ENCODE data around the gene FIBP.
A peak's percentile ranks its signal among the peaks of the same experiment; 100 is the strongest.

Gene FIBP

DNA sequence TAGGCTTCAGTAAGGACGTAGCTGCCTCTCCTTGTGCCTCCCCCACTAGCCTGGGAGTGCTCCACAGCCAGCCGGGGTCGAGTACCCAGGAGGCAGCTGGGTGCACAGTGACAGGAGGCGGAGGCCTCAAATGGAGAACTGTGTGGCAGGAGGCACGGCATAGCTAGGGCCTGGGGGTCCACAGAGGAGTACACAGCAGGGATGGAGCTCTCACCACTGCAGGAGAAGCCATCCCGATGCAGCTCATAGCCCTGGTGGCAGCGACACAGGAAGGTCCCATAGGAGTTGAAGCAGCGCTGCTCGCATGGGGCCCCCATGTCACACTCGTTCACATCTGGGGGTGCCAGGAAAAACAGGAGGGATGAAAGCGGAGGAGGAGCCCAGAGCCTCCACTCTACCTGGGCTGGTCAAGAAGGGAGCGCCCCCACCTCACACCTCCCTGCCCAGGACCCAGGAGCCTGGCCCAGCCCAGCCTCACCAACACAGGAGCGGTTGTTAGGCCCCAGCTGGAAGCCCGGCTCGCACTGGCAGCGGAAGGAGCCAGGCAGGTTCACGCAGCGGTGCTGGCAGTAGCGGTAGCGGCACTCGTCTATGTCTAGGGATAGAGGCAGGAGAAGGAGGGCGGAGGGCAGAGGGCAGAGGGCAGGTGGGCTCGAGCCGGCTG, 18.5 kb downstream of the FIBP start:
- DNase-seq, result no peak

DNA sequence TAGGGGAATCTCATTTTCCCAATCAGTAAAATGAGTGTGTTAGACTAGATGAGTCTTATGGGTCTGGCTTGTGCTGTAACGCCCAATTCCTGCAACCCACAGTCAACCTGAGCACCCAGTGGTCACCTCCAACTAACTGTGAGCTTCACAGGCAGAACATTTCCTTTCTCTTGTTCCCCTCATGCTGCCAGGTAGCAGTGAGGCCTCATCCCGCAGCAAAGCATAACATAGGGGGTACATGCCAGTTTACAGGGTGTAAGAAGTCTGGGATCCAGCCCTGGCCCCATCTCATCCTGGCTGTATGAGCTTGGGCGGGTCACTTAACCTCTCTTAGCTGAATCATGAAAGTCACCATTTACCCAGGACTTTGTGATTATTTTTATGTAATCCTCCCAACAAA, 19.4 kb downstream of the FIBP start:
- no peak for DNase-seq

DNA sequence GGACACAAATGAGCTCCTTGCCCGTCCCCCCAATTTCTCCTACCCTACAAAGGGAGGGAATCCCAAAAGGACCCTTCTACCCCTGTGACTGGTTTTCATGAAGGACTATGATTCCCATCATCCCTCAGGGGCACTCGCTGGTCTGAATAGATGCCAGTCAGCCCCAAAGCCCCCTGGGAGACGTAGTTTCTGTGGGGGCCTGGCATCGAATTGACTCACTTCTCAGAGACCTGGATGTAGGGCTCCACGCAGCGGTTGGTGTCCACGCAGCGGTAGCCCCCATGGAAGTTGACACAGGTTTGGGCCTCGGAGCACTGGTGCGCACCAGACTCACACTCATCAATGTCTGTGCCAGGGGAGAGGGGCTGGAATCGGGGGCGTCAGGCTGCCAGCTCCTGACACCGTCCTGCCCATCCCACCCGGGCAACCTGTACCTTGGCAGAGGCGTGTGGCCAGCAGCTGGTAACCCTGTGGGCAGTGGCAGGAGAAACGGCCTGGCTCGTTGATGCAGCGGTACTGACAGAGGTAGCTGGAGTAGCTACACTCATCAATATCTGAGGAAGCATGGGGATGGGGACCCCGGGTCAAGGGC, 20.1 kb downstream of the FIBP start:
- peak; percentile 76 for DNase-seq

DNA sequence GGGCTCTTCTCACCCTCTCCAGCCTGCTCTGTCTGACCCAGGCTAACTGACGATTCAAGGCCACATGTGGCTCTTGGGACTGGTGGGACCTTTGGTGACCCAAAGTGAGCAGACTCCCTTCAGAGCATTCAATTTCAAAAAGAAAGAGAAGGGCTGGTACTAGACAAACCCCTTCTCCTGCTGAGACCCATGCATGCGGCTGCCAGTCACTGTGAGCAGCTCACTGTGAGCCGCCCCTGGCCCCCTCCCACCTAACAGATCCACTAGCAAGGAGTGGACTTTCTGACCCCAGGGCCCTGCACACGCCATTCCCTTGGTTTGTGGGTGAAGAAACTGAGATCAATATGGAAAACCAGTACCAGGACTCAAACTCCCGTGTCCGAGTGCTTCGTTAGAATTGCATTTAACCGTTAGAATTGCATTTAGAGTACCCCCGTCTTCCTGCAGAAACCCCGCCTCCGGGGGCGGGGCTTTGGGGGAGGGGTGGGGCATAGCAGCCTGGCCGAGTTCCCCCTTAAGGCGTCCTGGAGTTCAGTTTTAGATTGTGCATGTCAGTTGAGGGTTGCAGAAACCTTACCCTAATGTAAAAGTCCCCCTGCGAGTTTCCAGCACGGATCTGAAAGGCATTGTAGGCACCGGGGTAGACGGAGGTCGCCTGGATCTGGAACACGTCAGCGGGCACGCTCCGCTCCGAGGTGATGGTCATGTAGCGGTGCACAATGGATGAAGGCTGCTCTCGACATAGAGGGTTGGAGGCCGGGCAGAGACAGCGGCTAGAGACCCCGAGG, 20.8 kb downstream of the FIBP start:
- peak; percentile 46 for DNase-seq

DNA sequence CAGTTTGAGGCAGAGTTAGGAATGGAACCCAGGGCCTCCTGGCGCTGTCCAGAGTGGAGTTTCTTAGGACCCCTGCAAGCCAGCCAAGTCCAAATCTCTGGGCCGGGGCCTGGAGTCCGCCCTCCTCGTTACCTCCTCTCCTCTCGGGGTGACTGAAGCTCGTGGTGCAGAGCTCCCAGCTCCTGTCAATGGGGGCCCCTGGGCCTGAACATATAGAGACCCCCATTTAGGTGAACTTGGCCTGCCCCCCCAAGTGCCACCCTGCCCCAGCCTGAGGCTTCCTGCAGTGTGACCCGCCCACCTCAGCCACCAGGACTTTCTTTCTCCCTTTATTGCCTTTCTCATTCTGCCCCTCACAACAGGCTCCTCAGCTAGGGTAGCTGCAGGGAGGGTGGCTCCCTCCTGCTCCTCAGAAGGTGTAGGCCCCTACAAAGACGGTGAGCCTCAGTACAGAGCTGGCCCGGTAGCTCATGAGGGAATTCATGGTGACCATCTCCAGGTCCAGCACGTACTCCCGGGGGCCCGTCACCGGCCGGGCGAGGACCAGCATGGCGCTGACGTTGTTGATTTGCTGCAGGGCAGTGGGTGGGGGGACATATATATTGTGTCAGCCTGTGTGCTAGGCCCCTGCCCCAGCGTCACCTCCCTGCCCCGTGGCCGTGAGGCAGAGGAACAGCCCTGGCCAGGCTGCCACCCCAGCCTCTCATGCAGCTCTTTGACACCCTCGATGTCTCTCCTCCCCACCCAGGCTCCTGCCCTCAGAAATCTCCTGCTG, 21.6 kb downstream of the FIBP start:
- no peak for DNase-seq

DNA sequence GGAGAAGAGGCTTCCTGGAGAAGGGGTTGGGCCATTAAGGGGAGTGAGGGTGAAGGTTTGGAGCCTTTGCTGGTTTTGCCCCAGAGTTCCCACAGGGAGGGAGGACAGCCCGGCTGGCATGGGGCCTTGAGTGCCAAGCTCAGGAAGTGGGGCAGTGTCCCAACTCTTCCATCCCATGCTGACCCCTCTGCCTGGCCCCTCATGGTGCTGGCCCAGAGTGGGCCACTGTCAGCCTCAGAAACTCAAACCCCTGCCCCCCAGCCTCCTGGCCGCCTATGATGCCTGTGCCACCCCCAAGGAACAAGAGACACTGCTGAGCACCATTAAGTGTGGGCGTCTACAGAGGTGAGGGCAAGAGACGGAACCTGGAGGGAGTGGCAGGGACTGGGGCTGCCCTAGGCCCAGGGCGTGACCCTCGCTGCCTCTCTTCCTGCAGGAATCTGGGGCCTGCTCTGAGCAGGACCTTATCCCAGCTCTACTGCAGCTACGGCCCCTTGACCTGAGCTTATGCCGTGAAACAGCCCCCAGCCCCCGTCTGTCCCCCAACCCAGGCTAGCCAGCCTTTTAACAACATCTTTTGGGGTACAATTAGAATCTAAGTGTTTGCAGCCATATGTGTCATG, 22.6 kb downstream of the FIBP start:
- no peak for DNase-seq

DNA sequence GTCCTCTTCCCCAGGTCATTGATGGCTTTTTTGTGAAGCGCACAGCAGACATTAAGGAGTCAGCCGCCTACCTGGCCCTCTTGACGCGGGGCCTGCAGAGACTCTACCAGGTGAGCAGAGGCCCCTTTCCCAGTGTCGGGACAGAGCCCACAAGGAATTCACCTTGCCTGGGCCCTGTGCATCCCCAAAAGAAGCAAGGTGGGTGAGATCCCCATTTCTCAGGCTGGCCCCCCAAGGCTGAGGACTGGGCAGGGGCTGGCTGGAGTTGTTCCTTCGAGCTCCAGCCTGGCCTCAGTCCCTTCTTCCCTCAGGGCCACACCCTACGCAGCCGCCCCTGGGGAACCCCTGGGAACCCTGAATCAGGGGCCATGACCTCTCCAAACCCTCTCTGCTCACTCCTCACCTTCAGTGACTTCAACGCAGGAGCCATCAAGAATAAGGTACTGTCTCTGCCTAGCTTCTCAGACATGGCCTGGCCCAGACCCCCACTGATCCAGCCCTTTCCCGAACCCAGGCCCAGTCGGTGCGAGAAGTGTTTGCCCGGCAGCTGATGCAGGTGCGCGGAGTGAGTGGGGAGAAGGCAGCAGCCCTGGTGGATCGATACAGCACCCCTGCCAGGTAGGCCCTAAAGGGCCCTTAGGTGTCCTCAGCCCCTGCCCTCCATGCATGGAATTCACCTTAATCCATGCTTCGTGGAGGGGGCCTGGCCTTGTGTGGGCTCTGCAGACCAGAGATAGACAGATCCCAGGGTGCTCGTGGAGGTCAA, 23.4 kb downstream of the FIBP start:
- DNase-seq, result no peak

DNA sequence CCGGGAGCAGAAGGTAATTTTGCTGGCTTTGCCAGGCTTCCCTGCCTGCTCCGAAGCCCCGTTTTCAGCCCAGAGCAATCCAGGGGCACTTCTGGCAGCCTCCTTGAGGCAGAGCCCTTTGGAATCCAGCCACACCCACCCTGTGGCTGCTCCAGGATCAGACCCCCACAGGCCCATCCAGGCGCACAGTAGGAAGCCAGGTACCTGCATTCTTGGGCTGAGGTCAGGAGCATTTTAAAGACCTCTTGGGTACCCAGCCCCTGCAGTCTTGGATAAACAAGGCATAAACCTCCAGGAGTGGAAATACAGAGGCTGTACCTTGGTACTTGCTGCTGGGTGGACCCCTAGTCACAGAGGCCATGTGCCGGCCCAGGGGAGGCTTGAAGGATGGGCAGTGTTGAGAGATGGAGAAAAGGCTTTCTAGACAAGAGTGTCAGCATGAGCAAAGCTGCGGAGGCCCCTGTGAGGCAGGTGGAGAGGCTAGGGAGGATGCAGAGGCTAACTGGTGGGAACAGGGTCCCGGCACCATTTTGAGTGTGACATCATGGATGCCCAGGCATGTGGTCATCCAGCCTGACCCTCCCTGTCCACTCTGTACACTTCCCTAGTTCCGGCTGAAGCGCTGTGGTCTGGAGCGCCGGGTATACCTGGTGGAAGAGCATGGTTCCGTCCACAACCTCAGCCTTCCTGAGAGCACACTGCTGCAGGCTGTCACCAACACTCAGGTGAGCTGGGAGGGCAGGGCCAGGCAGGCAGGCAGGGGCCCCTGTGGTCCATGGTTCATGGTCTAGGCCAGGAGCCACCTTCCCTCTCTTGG, 24.2 kb downstream of the FIBP start:
- no peak for DNase-seq

DNA sequence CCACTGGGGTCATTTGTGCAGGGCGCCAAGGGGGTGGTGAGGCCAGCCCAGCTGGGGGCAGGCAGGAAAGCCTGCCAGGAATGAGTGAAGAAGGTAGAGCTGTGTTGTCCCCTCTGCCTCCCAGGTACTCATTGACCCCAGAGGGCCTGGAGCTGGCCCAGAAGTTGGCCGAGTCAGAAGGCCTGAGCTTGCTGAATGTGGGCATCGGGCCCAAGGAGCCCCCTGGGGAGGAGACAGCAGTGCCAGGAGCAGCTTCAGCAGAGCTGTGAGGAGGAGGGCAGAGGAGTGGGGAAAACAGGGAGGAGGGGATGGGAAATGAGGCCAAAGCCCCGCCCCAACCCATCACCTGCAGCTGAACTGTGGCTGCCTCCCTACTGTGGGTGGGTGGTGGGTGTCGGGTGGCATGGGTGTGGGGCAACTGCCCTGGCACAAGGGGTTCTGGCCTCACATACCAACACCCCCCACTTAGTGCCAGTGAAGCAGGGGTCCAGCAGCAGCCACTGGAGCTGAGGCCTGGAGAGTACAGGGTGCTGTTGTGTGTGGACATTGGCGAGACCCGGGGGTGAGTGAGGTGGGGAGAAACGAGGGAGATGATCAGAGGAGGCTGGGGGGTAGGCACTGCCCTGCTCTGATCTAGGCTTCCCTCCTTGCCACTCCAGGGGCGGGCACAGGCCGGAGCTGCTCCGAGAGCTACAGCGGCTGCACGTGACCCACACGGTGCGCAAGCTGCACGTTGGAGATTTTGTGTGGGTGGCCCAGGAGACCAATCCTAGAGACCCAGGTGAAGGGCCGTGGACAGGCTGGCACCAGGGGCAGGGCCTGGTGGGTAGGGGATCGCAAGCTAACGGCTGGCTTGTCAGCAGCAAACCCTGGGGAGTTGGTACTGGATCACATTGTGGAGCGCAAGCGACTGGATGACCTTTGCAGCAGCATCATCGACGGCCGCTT, 25.1 kb downstream of the FIBP start:
- DNase-seq, result no peak

DNA sequence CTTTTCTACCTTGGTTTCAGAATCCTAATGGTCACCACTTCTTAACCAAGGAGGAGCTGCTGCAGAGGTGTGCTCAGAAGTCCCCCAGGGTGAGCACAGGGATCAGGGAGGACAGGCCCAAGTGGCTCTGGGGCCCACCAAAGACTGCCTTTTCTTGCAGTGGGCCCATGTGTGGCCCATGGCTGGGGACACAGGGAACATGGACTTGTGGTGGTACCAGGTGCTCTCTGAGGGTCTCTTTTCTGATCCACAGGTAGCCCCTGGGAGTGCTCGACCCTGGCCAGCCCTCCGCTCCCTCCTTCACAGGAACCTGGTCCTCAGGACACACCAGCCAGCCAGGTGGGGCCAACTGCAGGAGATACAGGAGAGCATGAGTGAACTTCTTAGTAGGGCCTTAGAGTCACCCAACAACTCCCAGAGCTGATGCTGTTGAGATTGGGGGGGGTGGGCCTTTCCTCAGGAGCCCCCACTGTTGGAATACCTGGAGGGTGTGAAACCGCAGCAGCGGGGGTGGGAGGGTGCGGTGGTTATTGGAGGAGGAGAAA, 26.0 kb downstream of the FIBP start:
- no peak for DNase-seq

DNA sequence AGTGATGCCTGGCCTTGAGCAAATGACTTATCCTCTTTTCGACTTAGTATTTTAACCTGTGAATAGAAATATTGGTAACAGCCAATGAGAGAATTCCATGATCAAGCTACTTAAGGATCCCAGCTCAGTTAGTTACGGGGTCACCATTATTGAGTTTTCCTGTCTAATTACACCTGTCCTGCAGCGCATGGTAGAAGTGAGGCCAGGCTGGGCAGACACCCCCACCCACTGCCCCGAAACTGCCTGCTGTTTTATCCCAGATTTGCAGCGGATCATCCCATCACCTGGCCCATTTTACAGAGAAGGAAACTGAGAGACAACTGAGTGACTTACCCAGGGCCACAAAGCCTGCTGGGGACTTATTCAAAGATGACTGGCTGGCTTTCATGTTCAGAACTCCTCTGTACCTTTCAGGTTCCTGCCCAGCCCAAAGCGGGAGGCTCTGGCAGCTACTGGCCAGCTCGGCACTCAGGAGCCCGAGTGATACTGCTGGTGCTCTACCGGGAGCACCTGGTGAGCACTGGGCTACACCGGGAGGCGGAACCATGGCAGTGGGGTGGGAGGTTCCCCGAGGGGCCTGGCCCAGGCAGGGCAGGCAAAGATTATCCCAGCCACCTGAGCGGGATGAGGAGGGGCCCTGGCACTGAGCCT, 26.6 kb downstream of the FIBP start:
- DNase-seq, result no peak

DNA sequence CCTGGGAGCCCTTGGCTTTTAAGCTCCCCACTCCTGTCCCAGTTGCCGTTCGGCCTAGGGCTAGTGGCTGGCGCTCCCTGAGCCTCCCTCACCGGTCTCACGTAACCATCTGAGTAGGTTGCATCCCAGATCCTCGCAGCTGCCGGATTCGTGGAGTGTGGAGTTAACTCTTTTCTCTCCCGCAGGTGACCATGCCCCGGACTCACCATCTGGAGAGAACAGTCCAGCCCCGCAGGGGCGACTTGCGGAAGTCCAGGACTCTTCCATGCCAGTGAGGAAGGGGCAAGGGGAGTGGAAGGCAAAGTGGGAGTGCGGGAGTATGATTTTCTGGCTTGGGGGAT, 27.1 kb downstream of the FIBP start:
- DNase-seq, result no peak

DNA sequence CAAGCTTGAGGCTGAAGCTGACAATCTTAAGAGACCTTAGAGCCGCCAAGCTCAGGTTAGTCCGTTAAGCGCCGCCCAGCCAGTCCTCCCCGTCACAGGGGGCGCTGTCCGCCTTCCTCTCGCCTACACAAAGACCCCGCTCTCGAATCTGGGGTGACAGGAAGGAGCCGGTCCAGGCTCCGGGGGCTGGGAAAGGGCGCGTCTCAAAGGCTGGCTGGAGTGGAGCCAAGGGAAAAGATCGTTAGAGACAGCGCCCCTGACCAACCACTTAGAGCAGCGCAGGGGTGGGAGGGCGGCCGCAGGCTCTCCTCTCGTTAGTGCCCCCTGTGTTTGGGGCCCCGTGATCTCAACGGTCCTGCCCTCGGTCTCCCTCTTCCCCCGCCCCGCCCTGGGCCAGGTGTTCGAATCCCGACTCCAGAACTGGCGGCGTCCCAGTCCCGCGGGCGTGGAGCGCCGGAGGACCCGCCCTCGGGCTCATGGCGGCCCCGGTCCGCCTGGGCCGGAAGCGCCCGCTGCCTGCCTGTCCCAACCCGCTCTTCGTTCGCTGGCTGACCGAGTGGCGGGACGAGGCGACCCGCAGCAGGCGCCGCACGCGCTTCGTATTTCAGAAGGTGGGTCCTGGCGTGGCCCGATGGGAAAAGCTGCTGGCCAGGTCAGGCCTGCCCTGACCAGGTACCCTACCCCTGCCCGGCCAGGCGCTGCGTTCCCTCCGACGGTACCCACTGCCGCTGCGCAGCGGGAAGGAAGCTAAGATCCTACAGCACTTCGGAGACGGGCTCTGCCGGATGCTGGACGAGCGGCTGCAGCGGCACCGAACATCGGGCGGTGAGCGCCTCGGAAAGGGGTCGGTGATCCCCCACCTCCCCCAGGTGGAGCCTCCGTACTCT, 27.8 kb downstream of the FIBP start, which contains the start of gene MUS81:
Gene MUS81, plus strand, starts transcription at position 156 of the 887 bp plus-strand sequence. Its CDS starts 321 bp downstream, at position 477.
- DNase-seq, result peak; percentile 97

DNA sequence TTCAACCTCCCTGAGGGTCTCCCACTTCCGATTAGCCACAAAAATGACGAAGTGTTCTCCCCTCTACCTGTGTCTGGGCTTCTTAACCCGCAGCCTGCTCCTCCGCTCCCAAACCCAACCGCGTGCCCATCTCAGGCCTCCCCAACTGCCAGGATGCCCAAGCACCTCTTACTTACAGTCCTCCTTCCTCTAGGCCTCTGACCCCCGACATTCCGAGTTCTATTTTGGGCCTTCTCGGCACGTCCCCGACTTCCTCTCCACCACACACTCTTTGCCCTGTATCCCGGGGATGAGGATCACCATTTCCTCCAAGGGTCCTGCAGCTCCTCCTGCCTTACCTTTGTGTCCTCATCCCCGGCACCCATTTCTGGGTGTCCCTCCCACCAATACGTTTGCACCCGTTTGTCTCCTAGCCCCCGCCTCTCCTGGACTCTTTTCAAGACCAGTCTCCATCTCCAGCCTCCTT, 28.4 kb downstream of the FIBP start:
- DNase-seq, result no peak

DNA sequence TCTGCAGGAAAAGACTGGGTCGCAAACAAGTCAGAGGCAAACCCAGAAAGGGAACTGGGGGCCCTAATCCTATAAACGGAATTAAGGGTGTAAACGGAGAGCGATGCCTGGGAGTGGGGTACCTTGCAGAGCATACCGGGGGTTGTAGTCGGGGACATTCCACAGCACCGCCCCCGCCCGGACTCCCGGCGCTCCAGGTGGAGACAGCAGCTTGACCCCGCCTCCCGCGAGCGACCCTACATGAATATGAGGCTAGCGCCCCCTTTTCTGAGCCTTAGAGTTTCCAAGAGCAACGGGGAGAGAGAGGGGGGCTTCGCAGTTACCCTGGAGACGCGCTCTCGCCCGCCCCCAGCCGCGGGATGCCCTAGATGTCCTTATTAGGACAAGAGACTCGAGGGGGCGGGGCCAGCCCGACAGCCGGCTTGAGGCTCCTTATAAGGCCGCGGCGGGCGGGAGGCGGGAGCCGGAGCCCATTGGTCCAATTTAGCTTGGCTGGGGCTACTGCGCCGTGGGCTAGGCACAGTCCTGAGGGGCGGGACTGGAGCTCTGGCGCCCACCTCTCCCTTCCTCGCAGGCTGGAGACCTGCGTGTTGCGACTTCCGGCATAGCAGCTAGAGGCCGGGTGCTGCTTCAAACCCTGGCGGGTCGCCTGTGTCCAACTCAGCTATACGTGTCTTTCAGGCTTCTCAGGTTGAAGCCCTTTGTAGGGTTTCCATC, 29.0 kb downstream of the FIBP start:
- peak; percentile 98 for DNase-seq

DNA sequence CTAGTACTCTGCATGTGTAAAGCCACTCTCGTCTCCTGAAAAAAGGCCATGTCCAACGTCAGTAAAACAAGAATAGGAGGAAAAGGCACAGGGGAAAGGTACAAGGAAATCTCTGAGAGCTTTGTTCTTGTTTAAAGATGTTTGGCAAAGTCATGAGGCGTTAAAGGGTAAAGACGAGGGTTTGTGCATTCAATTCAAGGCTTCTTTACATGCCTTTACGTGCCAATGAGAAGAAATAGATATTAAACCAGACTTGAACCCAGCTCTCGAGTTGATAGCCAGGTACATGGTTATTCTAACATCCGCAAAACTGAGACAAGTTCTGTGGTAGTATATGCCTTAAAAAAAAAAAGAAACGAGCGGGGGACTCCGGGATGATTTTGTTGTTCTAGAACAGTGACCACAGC, 29.6 kb downstream of the FIBP start:
- no peak for DNase-seq

All from NCI-H1105 treated with DMSO at 0.1 percent for 48 hours (cell line).